Liver (tissue), 9 donors: ENCODE results near the gene TOP3A. TPM values are rescaled to one million over a fixed set of nuclear protein-coding genes. Genes with fewer than 3 reads are reported as not detected.

Source experiments
- DNase-seq: peaks from one replicate; pipeline ENCODE4 v3.0.0-alpha.2; 2017; ENCODE audit warnings: low spot score
- H3K27ac ChIP-seq, 2 donors: one replicate each; pipeline ENCODE4 v1.7.0; 2013; ENCODE audit warnings: inconsistent platforms in 2 of 2, low read length in 2 of 2, control low read depth in 1 of 2, low read depth in 1 of 2, mild to moderate bottlenecking in 1 of 2
- H3K27me3 ChIP-seq, 4 donors: one replicate each; pipeline versions ENCODE4 v1.6.1 to v1.7.0; 2013; ENCODE audit warnings: low read length in 3 of 4, inconsistent platforms in 1 of 4, mild to moderate bottlenecking in 1 of 4, moderate library complexity in 1 of 4; ENCODE audit not compliant: control insufficient read depth in 4 of 4, insufficient read depth in 4 of 4
- H3K36me3 ChIP-seq, 4 donors: one replicate each; pipeline versions ENCODE4 v1.6.1 to v1.7.0; 2013; ENCODE audit warnings: low read length in 3 of 4, mild to moderate bottlenecking in 3 of 4, low read depth in 1 of 4, moderate library complexity in 1 of 4; ENCODE audit not compliant: control insufficient read depth in 4 of 4, insufficient read depth in 3 of 4
- H3K4me1 ChIP-seq, 4 donors: one replicate each; pipeline versions ENCODE4 v1.6.1 to v1.7.0; 2013; ENCODE audit warnings: low read length in 3 of 4, mild to moderate bottlenecking in 3 of 4, moderate library complexity in 1 of 4; ENCODE audit not compliant: control insufficient read depth in 4 of 4, insufficient read depth in 4 of 4
- H3K4me3 ChIP-seq, 3 donors: one replicate each; pipeline versions ENCODE4 v1.6.1 to v1.7.0; 2013; ENCODE audit warnings: low read length in 3 of 3, control low read depth in 1 of 3, low read depth in 1 of 3, mild to moderate bottlenecking in 1 of 3
- H3K9ac ChIP-seq, 2 donors: one replicate each; pipeline ENCODE4 v1.7.0; 2013; ENCODE audit warnings: low read length in 2 of 2, mild to moderate bottlenecking in 2 of 2, moderate library complexity in 2 of 2, control low read depth in 1 of 2, low read depth in 1 of 2
- H3K9me3 ChIP-seq, 4 donors: one replicate each; pipeline versions ENCODE4 v1.6.1 to v1.7.0; 2013; ENCODE audit warnings: low read length in 3 of 4; ENCODE audit not compliant: control insufficient read depth in 4 of 4
- ATF3 ChIP-seq: IDR thresholded peaks from 2 replicates; pipeline ENCODE4 v1.6.1; 2016; ENCODE audit warnings: antibody characterized with exemption
- CTCF ChIP-seq: fragments of 150-350 bp; IDR thresholded peaks from 2 replicates; pipeline ENCODE4 v1.5.1; 2017; ENCODE audit warnings: improper control_type of control experiment, low read depth, low read length; ENCODE audit not compliant: missing input control
- EGR1 ChIP-seq, 2 donors: IDR thresholded peaks; 2 replicates each; pipeline ENCODE4 v1.6.1; 2016 to 2018; ENCODE audit warnings: antibody characterized with exemption in 2 of 2, low read depth in 2 of 2
- FOXA1 ChIP-seq: IDR thresholded peaks from 2 replicates; pipeline ENCODE4 v1.6.1; 2016; ENCODE audit warnings: antibody characterized with exemption
- FOXA2 ChIP-seq: IDR thresholded peaks from 2 replicates; pipeline ENCODE4 v1.6.1; 2016; ENCODE audit warnings: antibody characterized with exemption
- JUND ChIP-seq, 2 donors: IDR thresholded peaks; 2 replicates each; pipeline ENCODE4 v1.6.1; 2016; ENCODE audit warnings: antibody characterized with exemption in 2 of 2
- MAX ChIP-seq: IDR thresholded peaks from 2 replicates; pipeline ENCODE4 v1.6.1; 2016; ENCODE audit warnings: antibody characterized with exemption
- NR2F2 ChIP-seq: IDR thresholded peaks from 2 replicates; pipeline ENCODE4 v1.6.1; 2016; ENCODE audit warnings: antibody characterized with exemption
- RAD21 ChIP-seq, 2 donors: IDR thresholded peaks; 2 replicates each; pipeline ENCODE4 v1.6.1; 2016; ENCODE audit warnings: antibody characterized with exemption in 2 of 2, mild to moderate bottlenecking in 2 of 2
- RXRA ChIP-seq, 2 donors: IDR thresholded peaks; 2 replicates each; pipeline ENCODE4 v1.6.1; 2017 to 2018; ENCODE audit warnings: antibody characterized with exemption in 2 of 2, mild to moderate bottlenecking in 1 of 2
- SP1 ChIP-seq: IDR thresholded peaks from 2 replicates; pipeline ENCODE4 v1.6.1; 2018; ENCODE audit warnings: antibody characterized with exemption, mild to moderate bottlenecking
- YY1 ChIP-seq: IDR thresholded peaks from 2 replicates; pipeline ENCODE4 v1.6.1; 2016; ENCODE audit warnings: antibody characterized with exemption, mild to moderate bottlenecking
- WGBS: extraction: QIAGEN DNeasy Blood & Tissue Kit; methylation state at CpG from one replicate; pipeline ENCODE4 v1.1.7; 2013; 5-methylcytosine and 5-hydroxymethylcytosine counted together
- polyA plus RNA-seq, 2 donors: library from polyadenylated mRNA; stranded (reverse) in 1 of 2; unstranded in 1 of 2; fragments of 200-250 nt in 1 of 2; fragments of >200 nt in 1 of 2; fragmentation: Nextera tagmentation in 1 of 2; extraction: Ambion mirVana in 1 of 2; gene quantifications; one replicate each; pipeline versions ENCODE4 v1.2.1 to v1.2.3, GENCODE V29; 2013 to 2015
- total RNA-seq, 2 donors: library from RNA; depleted of rRNA; stranded (reverse); fragments of >200 nt; gene quantifications; one replicate each; pipeline ENCODE4 v1.2.3, GENCODE V29; 2014
- TF ChIP-seq, protein P1 (sequence below): IDR thresholded peaks from 2 replicates; pipeline ENCODE4 v1.6.1; 2016; ENCODE audit warnings: antibody characterized with exemption, mild to moderate bottlenecking
- TF ChIP-seq, protein P2 (sequence below): IDR thresholded peaks from 2 replicates; pipeline ENCODE4 v1.6.1; 2016; ENCODE audit warnings: antibody characterized with exemption
- donor health status: healthy.
- donor health status: healthy.
- donor health status: healthy.
- donor health status: healthy.
- donor health status: healthy.

Gene TOP3A
- total and polyA plus RNA-seq, 4 donors, result 6.6 to 37.5 (median 14.3) TPM

DNA sequence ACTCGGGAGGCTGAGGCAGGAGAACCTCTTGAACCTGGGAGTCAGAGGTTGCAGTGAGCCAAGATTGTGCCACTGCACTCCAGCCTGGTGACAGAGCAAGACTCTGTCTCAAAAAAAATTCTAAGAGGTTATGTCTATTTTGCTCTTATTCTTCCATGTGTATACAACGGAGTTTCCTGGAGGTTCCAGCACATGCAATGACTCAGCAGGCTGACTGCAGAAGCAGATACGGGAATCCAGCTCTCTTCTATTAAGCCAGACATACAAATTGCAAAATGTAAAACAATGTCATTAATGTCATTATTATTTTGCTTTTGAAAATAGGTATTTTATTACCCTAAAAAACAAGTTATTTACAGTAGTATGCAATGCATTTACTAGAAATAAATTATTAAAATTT lies 35.9 kb downstream of the TOP3A start:
- TF ChIP-seq, protein P1, sequence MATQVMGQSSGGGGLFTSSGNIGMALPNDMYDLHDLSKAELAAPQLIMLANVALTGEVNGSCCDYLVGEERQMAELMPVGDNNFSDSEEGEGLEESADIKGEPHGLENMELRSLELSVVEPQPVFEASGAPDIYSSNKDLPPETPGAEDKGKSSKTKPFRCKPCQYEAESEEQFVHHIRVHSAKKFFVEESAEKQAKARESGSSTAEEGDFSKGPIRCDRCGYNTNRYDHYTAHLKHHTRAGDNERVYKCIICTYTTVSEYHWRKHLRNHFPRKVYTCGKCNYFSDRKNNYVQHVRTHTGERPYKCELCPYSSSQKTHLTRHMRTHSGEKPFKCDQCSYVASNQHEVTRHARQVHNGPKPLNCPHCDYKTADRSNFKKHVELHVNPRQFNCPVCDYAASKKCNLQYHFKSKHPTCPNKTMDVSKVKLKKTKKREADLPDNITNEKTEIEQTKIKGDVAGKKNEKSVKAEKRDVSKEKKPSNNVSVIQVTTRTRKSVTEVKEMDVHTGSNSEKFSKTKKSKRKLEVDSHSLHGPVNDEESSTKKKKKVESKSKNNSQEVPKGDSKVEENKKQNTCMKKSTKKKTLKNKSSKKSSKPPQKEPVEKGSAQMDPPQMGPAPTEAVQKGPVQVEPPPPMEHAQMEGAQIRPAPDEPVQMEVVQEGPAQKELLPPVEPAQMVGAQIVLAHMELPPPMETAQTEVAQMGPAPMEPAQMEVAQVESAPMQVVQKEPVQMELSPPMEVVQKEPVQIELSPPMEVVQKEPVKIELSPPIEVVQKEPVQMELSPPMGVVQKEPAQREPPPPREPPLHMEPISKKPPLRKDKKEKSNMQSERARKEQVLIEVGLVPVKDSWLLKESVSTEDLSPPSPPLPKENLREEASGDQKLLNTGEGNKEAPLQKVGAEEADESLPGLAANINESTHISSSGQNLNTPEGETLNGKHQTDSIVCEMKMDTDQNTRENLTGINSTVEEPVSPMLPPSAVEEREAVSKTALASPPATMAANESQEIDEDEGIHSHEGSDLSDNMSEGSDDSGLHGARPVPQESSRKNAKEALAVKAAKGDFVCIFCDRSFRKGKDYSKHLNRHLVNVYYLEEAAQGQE, result no peak
- TF ChIP-seq RXRA (IDR thresholded peaks at IDR 0.05) (no peak), MAX (no peak), NR2F2 (no peak), SP1 (no peak), RAD21 (IDR thresholded peaks at IDR 0.05) (no peak), JUND (IDR thresholded peaks at IDR 0.05) (no peak), CTCF (no peak), EGR1 (IDR thresholded peaks at IDR 0.05; ENCODE audit: low read depth in 2 of 2) (no peak), YY1 (no peak), FOXA1 (no peak), ATF3 (no peak), FOXA2 (no peak)
- TF ChIP-seq, protein P2, sequence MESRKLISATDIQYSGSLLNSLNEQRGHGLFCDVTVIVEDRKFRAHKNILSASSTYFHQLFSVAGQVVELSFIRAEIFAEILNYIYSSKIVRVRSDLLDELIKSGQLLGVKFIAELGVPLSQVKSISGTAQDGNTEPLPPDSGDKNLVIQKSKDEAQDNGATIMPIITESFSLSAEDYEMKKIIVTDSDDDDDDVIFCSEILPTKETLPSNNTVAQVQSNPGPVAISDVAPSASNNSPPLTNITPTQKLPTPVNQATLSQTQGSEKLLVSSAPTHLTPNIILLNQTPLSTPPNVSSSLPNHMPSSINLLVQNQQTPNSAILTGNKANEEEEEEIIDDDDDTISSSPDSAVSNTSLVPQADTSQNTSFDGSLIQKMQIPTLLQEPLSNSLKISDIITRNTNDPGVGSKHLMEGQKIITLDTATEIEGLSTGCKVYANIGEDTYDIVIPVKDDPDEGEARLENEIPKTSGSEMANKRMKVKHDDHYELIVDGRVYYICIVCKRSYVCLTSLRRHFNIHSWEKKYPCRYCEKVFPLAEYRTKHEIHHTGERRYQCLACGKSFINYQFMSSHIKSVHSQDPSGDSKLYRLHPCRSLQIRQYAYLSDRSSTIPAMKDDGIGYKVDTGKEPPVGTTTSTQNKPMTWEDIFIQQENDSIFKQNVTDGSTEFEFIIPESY, result no peak
- H3K27ac ChIP-seq, result no peak overlapping the region
- no peaks in the 10 kb centered on the region for H3K4me1 ChIP-seq
- no peaks in the 10 kb centered on the region for H3K27me3 ChIP-seq
- H3K9me3 ChIP-seq, result no peaks in the 10 kb centered on the region
- no peak overlapping the region for H3K9ac ChIP-seq
- H3K4me3 ChIP-seq, result no peak overlapping the region
- peaks cover 21 to 78% (median 44%) of the 10 kb centered on the region in 4 donors for H3K36me3 ChIP-seq
- no peak for DNase-seq
- WGBS, result 91% methylated on average over 3 of the region's 3 CpGs

GRCh38 chr17:18277076-18277475 lies 37.7 kb downstream of the TOP3A start:
- Histone ChIP-seq H3K27ac (no peak overlapping the region), H3K36me3 (peaks cover 18 to 69% (median 32%) of the 10 kb centered on the region in 4 donors), H3K9me3 (no peaks in the 10 kb centered on the region), H3K27me3 (no peaks in the 10 kb centered on the region), H3K4me3 (no peak overlapping the region), H3K4me1 (no peaks in the 10 kb centered on the region), H3K9ac (no peak overlapping the region)
- DNase-seq, result no peak
- TF ChIP-seq SP1 (no peak), EGR1 (IDR thresholded peaks at IDR 0.05; ENCODE audit: low read depth in 2 of 2) (no peak), NR2F2 (no peak), YY1 (no peak)
- TF ChIP-seq, protein P1, result no peak
- WGBS, result 97% methylated on average over 1 of the region's 1 CpG
